ENCODE results near the gene PLEKHF1.

PLEKHF1 gene

GRCh38 chr19:29636553-29637360, 28.5 kb upstream of the PLEKHF1 start:
- Histone ChIP-seq H3K36me3 (ENCODE audit: control insufficient read depth in 1 of 2, insufficient read depth in 2 of 2, low read length in 2 of 2) (no peaks in the 10 kb centered on the region), H3K9me3 (ENCODE audit: control insufficient read depth in 1 of 2, low read length in 2 of 2) (no peaks in the 10 kb centered on the region), H3K4me3 (ENCODE audit: low read depth in 1 of 2, low read length in 2 of 2) (no peak overlapping the region), H3K4me1 (ENCODE audit: control insufficient read depth in 1 of 2, insufficient read depth in 2 of 2, low read length in 2 of 2) (peaks cover 0 to 6% of the 10 kb centered on the region in 2 donors), H3K27me3 (ENCODE audit: low read depth, low read length) (no peaks in the 10 kb centered on the region), H3K27ac (ENCODE audit: low read length) (no peak overlapping the region)

GRCh38 chr19:29639086-29639485, 26.2 kb upstream of the PLEKHF1 start:
- H3K9me3 ChIP-seq (ENCODE audit: control insufficient read depth in 1 of 2, low read length in 2 of 2) = no peaks in the 10 kb centered on the region
- H3K36me3 ChIP-seq (ENCODE audit: control insufficient read depth in 1 of 2, insufficient read depth in 2 of 2, low read length in 2 of 2) = no peaks in the 10 kb centered on the region
- H3K4me1 ChIP-seq (ENCODE audit: control insufficient read depth in 1 of 2, insufficient read depth in 2 of 2, low read length in 2 of 2) = peaks cover 0 to 6% of the 10 kb centered on the region in 2 donors
- H3K27me3 ChIP-seq (ENCODE audit: low read depth, low read length) = no peaks in the 10 kb centered on the region
- H3K4me3 ChIP-seq (ENCODE audit: low read depth in 1 of 2, low read length in 2 of 2) = no peak overlapping the region
- no peak overlapping the region for H3K27ac ChIP-seq (ENCODE audit: low read length)

- no peaks in the 10 kb centered on the region for H3K9me3 ChIP-seq (ENCODE audit: control insufficient read depth in 1 of 2, low read length in 2 of 2)
- H3K36me3 ChIP-seq (ENCODE audit: control insufficient read depth in 1 of 2, insufficient read depth in 2 of 2, low read length in 2 of 2) = no peaks in the 10 kb centered on the region
- H3K27me3 ChIP-seq (ENCODE audit: low read depth, low read length) = no peaks in the 10 kb centered on the region
- no peak overlapping the region for H3K27ac ChIP-seq (ENCODE audit: low read length)
- H3K4me1 ChIP-seq (ENCODE audit: control insufficient read depth in 1 of 2, insufficient read depth in 2 of 2, low read length in 2 of 2) = peaks cover 0 to 9% of the 10 kb centered on the region in 2 donors
- H3K4me3 ChIP-seq (ENCODE audit: low read depth in 1 of 2, low read length in 2 of 2) = no peak overlapping the region
Observed at GRCh38 chr19:29640231-29640630, 25.0 kb upstream of the PLEKHF1 start.

- Histone ChIP-seq H3K27ac (ENCODE audit: low read length) (no peak overlapping the region), H3K9me3 (ENCODE audit: control insufficient read depth in 1 of 2, low read length in 2 of 2) (no peaks in the 10 kb centered on the region), H3K4me1 (ENCODE audit: control insufficient read depth in 1 of 2, insufficient read depth in 2 of 2, low read length in 2 of 2) (peaks cover 0 to 17% of the 10 kb centered on the region in 2 donors), H3K36me3 (ENCODE audit: control insufficient read depth in 1 of 2, insufficient read depth in 2 of 2, low read length in 2 of 2) (no peaks in the 10 kb centered on the region), H3K27me3 (ENCODE audit: low read depth, low read length) (no peaks in the 10 kb centered on the region), H3K4me3 (ENCODE audit: low read depth in 1 of 2, low read length in 2 of 2) (no peak overlapping the region)
Observed at GRCh38 chr19:29641597-29641996, 23.7 kb upstream of the PLEKHF1 start.

- Histone ChIP-seq H3K27me3 (ENCODE audit: low read depth, low read length) (no peaks in the 10 kb centered on the region), H3K4me3 (ENCODE audit: low read depth in 1 of 2, low read length in 2 of 2) (no peak overlapping the region), H3K27ac (ENCODE audit: low read length) (no peak overlapping the region), H3K36me3 (ENCODE audit: control insufficient read depth in 1 of 2, insufficient read depth in 2 of 2, low read length in 2 of 2) (no peaks in the 10 kb centered on the region), H3K9me3 (ENCODE audit: control insufficient read depth in 1 of 2, low read length in 2 of 2) (no peaks in the 10 kb centered on the region), H3K4me1 (ENCODE audit: control insufficient read depth in 1 of 2, insufficient read depth in 2 of 2, low read length in 2 of 2) (peaks cover 0 to 10% of the 10 kb centered on the region in 2 donors)
Observed at GRCh38 chr19:29643361-29643935, 21.8 kb upstream of the PLEKHF1 start.

- H3K27ac ChIP-seq (ENCODE audit: low read length) = no peak overlapping the region
- H3K9me3 ChIP-seq (ENCODE audit: control insufficient read depth in 1 of 2, low read length in 2 of 2) = no peaks in the 10 kb centered on the region
- H3K36me3 ChIP-seq (ENCODE audit: control insufficient read depth in 1 of 2, insufficient read depth in 2 of 2, low read length in 2 of 2) = no peaks in the 10 kb centered on the region
- no peak overlapping the region for H3K4me3 ChIP-seq (ENCODE audit: low read depth in 1 of 2, low read length in 2 of 2)
- H3K27me3 ChIP-seq (ENCODE audit: low read depth, low read length) = no peaks in the 10 kb centered on the region
- H3K4me1 ChIP-seq (ENCODE audit: control insufficient read depth in 1 of 2, insufficient read depth in 2 of 2, low read length in 2 of 2) = peaks cover 0 to 10% of the 10 kb centered on the region in 2 donors
Observed at GRCh38 chr19:29644210-29644609, 21.1 kb upstream of the PLEKHF1 start.

- no peak overlapping the region for H3K27ac ChIP-seq (ENCODE audit: low read length)
- H3K27me3 ChIP-seq (ENCODE audit: low read depth, low read length) = no peaks in the 10 kb centered on the region
- no peak overlapping the region for H3K4me3 ChIP-seq (ENCODE audit: low read depth in 1 of 2, low read length in 2 of 2)
- H3K4me1 ChIP-seq (ENCODE audit: control insufficient read depth in 1 of 2, insufficient read depth in 2 of 2, low read length in 2 of 2) = peaks cover 0 to 10% of the 10 kb centered on the region in 2 donors
- H3K36me3 ChIP-seq (ENCODE audit: control insufficient read depth in 1 of 2, insufficient read depth in 2 of 2, low read length in 2 of 2) = no peaks in the 10 kb centered on the region
- no peaks in the 10 kb centered on the region for H3K9me3 ChIP-seq (ENCODE audit: control insufficient read depth in 1 of 2, low read length in 2 of 2)
Observed at GRCh38 chr19:29645491-29645867, 19.8 kb upstream of the PLEKHF1 start.

- Histone ChIP-seq H3K27me3 (ENCODE audit: low read depth, low read length) (no peaks in the 10 kb centered on the region), H3K4me1 (ENCODE audit: control insufficient read depth in 1 of 2, insufficient read depth in 2 of 2, low read length in 2 of 2) (peaks cover 0 to 10% of the 10 kb centered on the region in 2 donors), H3K36me3 (ENCODE audit: control insufficient read depth in 1 of 2, insufficient read depth in 2 of 2, low read length in 2 of 2) (no peaks in the 10 kb centered on the region), H3K27ac (ENCODE audit: low read length) (no peak overlapping the region), H3K9me3 (ENCODE audit: control insufficient read depth in 1 of 2, low read length in 2 of 2) (no peaks in the 10 kb centered on the region), H3K4me3 (ENCODE audit: low read depth in 1 of 2, low read length in 2 of 2) (no peak overlapping the region)
Observed at GRCh38 chr19:29645911-29646310, 19.4 kb upstream of the PLEKHF1 start.

GRCh38 chr19:29650772-29651387, 14.4 kb upstream of the PLEKHF1 start:
- H3K27ac ChIP-seq (ENCODE audit: low read length) = no peak overlapping the region
- peaks cover 0 to 2% of the 10 kb centered on the region in 2 donors for H3K9me3 ChIP-seq (ENCODE audit: control insufficient read depth in 1 of 2, low read length in 2 of 2)
- no peaks in the 10 kb centered on the region for H3K27me3 ChIP-seq (ENCODE audit: low read depth, low read length)
- peaks cover 0 to 4% of the 10 kb centered on the region in 2 donors for H3K4me1 ChIP-seq (ENCODE audit: control insufficient read depth in 1 of 2, insufficient read depth in 2 of 2, low read length in 2 of 2)
- no peaks in the 10 kb centered on the region for H3K36me3 ChIP-seq (ENCODE audit: control insufficient read depth in 1 of 2, insufficient read depth in 2 of 2, low read length in 2 of 2)
- H3K4me3 ChIP-seq (ENCODE audit: low read depth in 1 of 2, low read length in 2 of 2) = no peak overlapping the region

- H3K4me3 ChIP-seq (ENCODE audit: low read depth in 1 of 2, low read length in 2 of 2) = no peak overlapping the region
- H3K36me3 ChIP-seq (ENCODE audit: control insufficient read depth in 1 of 2, insufficient read depth in 2 of 2, low read length in 2 of 2) = no peaks in the 10 kb centered on the region
- no peaks in the 10 kb centered on the region for H3K4me1 ChIP-seq (ENCODE audit: control insufficient read depth in 1 of 2, insufficient read depth in 2 of 2, low read length in 2 of 2)
- H3K9me3 ChIP-seq (ENCODE audit: control insufficient read depth in 1 of 2, low read length in 2 of 2) = peaks cover 0 to 2% of the 10 kb centered on the region in 2 donors
- H3K27me3 ChIP-seq (ENCODE audit: low read depth, low read length) = no peaks in the 10 kb centered on the region
- H3K27ac ChIP-seq (ENCODE audit: low read length) = no peak overlapping the region
Observed at GRCh38 chr19:29651622-29652394, 13.5 kb upstream of the PLEKHF1 start.

GRCh38 chr19:29653398-29653797, 11.9 kb upstream of the PLEKHF1 start:
- peaks cover 0 to 8% of the 10 kb centered on the region in 2 donors for H3K4me1 ChIP-seq (ENCODE audit: control insufficient read depth in 1 of 2, insufficient read depth in 2 of 2, low read length in 2 of 2)
- H3K36me3 ChIP-seq (ENCODE audit: control insufficient read depth in 1 of 2, insufficient read depth in 2 of 2, low read length in 2 of 2) = no peaks in the 10 kb centered on the region
- no peaks in the 10 kb centered on the region for H3K27me3 ChIP-seq (ENCODE audit: low read depth, low read length)
- H3K27ac ChIP-seq (ENCODE audit: low read length) = no peak overlapping the region
- H3K9me3 ChIP-seq (ENCODE audit: control insufficient read depth in 1 of 2, low read length in 2 of 2) = peaks cover 0 to 2% of the 10 kb centered on the region in 2 donors
- no peak overlapping the region for H3K4me3 ChIP-seq (ENCODE audit: low read depth in 1 of 2, low read length in 2 of 2)

Measured in muscle layer of duodenum (tissue), 2 donors.